Tibial nerve (tissue), 4 donors: ENCODE results near the gene SIGLEC9. TPM values are rescaled to one million over a fixed set of nuclear protein-coding genes. Genes with fewer than 3 reads are reported as not detected.

Experiments used
- DNase-seq, 2 donors: peaks; one replicate each; pipeline ENCODE4 v3.0.0-alpha.2; 2019; ENCODE audit warnings: low spot score in 2 of 2
- H3K27ac ChIP-seq, 4 donors: fragments of 200-600 bp; sonication (generic) in 3 of 4; one replicate each; pipeline ENCODE4 v1.5.1; 2017 to 2019; ENCODE audit warnings: mild to moderate bottlenecking in 1 of 4
- H3K27me3 ChIP-seq, 2 donors: fragments of 200-600 bp; sonication (generic) in 1 of 2; one replicate each; pipeline versions ENCODE4 v1.5.1 to v1.6.0; 2017 to 2019
- H3K36me3 ChIP-seq, 3 donors: fragments of 200-600 bp; sonication (generic); one replicate each; pipeline ENCODE4 v1.5.1; 2018 to 2019
- H3K4me1 ChIP-seq, 4 donors: fragments of 200-600 bp; sonication (generic) in 3 of 4; one replicate each; pipeline ENCODE4 v1.5.1; 2017 to 2019
- H3K4me3 ChIP-seq, 4 donors: fragments of 200-600 bp; sonication (generic) in 3 of 4; one replicate each; pipeline ENCODE4 v1.5.1; 2017 to 2019; ENCODE audit warnings: mild to moderate bottlenecking in 1 of 4, moderate library complexity in 1 of 4
- H3K9me3 ChIP-seq, 4 donors: fragments of 200-600 bp; sonication (generic) in 3 of 4; one replicate each; pipeline ENCODE4 v1.5.1; 2017 to 2019
- EP300 ChIP-seq, 2 donors: sonication (generic); formaldehyde crosslinking; IDR thresholded peaks; one replicate each; pipeline ENCODE4 v1.6.1; 2017; ENCODE audit warnings: antibody characterized with exemption in 2 of 2, mild to moderate bottlenecking in 1 of 2
- POLR2A ChIP-seq, 2 donors: fragments of 450-650 bp; IDR thresholded peaks; one replicate each; pipeline ENCODE4 v1.6.1; 2017; ENCODE audit warnings: antibody characterized with exemption in 2 of 2, mild to moderate bottlenecking in 2 of 2, moderate library complexity in 2 of 2
- WGBS, 2 donors: methylation state at CpG; one replicate each; pipeline ENCODE4 v1.1.5; 2018; 5-methylcytosine and 5-hydroxymethylcytosine counted together
- total RNA-seq, 4 donors: library from RNA; depleted of rRNA; stranded (reverse); fragments of >200 nt; gene quantifications; one replicate each; pipeline ENCODE4 v1.1.0, GENCODE V29; 2016
- TF ChIP-seq, protein P1 (sequence below), 5 experiments: fragments of 200-600 bp in 3 of 5; fragments of 450-650 bp in 2 of 5; sonication (generic) in 3 of 5; IDR thresholded peaks; one replicate each; pipeline ENCODE4 v1.5.1; 2016 to 2019; ENCODE audit warnings: antibody characterized with exemption in 5 of 5, mild to moderate bottlenecking in 3 of 5, moderate library complexity in 2 of 5

SIGLEC9 gene
- total RNA-seq, 4 donors from 2014 or later = 4.2 to 18.0 (median 5.0) TPM

DNA sequence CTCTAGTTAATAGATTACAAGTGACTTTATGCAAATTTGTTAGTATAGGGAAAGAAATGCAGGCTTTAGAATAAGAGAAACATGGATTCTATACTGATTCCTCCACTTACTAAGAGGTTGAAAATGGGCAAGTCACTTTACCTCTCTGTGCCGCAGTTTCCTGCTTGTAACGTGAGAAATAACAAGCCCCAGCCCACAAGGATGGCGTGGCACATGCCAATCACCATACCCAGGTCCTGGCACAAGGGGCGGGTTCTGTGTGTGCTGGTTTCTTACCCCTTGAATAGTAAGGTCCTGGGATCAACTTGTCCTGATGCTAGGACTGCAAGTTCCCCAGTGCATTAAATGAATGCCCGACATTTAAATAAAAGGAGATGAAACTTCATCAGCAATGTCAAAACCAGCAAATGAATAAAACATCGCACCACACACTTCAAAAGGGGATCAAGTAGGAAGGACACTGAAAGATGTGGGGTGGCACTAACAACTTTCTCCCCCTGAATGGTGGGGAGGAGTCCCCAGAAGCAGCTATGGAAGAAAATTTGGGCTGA, 7.9 kb upstream of the SIGLEC9 start:
- 74 to 82% methylated on average over 6 of the region's 6 CpGs for WGBS, 2 donors
- Histone ChIP-seq H3K4me1 (no peaks in the 10 kb centered on the region), H3K36me3 (no peaks in the 10 kb centered on the region), H3K27me3 (peaks cover 0 to 9% of the 10 kb centered on the region in 2 donors), H3K9me3 (no peaks in the 10 kb centered on the region), H3K4me3 (no peak overlapping the region), H3K27ac (no peak overlapping the region)
- TF ChIP-seq, protein P1, sequence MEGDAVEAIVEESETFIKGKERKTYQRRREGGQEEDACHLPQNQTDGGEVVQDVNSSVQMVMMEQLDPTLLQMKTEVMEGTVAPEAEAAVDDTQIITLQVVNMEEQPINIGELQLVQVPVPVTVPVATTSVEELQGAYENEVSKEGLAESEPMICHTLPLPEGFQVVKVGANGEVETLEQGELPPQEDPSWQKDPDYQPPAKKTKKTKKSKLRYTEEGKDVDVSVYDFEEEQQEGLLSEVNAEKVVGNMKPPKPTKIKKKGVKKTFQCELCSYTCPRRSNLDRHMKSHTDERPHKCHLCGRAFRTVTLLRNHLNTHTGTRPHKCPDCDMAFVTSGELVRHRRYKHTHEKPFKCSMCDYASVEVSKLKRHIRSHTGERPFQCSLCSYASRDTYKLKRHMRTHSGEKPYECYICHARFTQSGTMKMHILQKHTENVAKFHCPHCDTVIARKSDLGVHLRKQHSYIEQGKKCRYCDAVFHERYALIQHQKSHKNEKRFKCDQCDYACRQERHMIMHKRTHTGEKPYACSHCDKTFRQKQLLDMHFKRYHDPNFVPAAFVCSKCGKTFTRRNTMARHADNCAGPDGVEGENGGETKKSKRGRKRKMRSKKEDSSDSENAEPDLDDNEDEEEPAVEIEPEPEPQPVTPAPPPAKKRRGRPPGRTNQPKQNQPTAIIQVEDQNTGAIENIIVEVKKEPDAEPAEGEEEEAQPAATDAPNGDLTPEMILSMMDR (IDR thresholded peaks at IDR 0.05) = no peak
- TF ChIP-seq EP300 (IDR thresholded peaks at IDR 0.05) (no peak), POLR2A (IDR thresholded peaks at IDR 0.05) (no peak)
- DNase-seq = no peak

DNA sequence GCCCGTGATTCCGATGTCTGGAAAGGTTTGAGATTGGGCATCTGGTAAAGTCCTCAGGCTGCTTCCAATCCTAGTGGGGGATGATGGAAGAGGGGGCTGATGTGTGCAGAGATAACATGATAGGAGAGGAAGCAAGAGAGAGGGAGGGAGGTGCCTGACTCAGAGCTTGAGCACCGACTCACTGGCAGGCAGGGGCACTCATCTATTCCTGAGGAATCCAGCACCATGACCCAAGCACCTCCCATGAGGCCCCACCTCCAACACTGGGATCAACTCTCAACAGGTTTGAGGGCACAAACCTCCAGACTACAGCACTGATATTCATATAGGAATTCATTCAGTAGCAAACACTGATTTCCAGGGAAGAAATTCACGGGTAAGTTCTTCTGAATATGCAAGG, 5.6 kb upstream of the SIGLEC9 start:
- Histone ChIP-seq H3K4me1 (no peaks in the 10 kb centered on the region), H3K9me3 (no peaks in the 10 kb centered on the region), H3K27ac (no peak overlapping the region), H3K4me3 (no peak overlapping the region), H3K36me3 (no peaks in the 10 kb centered on the region), H3K27me3 (peaks cover 0 to 9% of the 10 kb centered on the region in 2 donors)
- WGBS, 2 donors = 48% methylated on average over 4 of the region's 4 CpGs
- TF ChIP-seq EP300 (IDR thresholded peaks at IDR 0.05) (no peak), POLR2A (IDR thresholded peaks at IDR 0.05) (no peak)
- TF ChIP-seq, protein P1 (IDR thresholded peaks at IDR 0.05) = no peak
- no peak for DNase-seq

DNA sequence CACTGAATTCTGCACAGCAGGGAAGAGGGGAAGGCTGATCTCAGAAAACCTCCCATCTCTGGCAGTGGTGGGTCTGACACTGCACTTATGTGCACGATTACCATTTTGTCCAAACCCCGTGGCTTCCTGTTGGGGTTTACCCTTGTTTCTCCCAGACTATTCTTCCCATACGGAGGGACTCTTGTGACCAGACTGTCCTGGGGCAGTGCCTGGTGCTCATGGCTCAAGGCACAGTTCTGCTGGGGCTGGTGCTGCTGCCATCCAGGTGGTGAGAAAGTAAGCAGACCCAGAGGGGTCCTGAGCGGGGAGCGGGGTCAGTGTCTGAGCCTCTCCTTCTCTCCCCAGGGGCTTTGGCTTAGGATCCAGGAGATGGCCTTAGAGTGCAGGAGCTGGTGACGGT, 5.1 kb upstream of the SIGLEC9 start:
- H3K4me1 ChIP-seq = no peaks in the 10 kb centered on the region

DNA sequence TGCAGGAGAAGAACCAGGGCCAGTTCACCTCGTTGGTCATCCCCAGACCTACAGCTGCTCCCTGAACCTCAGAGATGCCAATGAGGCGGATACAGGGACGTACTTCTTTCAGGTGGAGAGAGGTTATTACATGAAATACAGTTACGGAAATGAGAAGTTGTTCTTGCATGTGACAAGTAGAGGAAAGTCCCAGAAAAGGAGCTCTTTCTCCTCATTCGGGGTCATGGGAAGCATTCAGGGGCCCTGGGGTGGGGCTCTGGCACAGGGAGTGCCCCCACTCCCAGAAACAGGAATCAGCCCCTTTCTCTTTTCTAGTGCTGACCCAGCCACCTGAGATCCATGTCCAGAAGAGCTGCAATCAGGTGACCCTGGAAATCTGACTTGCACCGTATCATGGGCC, 4.5 kb upstream of the SIGLEC9 start:
- TF ChIP-seq, protein P1 (IDR thresholded peaks at IDR 0.05) = no peak
- TF ChIP-seq EP300 (IDR thresholded peaks at IDR 0.05) (no peak), POLR2A (IDR thresholded peaks at IDR 0.05) (no peak)
- Histone ChIP-seq H3K27ac (no peak overlapping the region), H3K9me3 (no peaks in the 10 kb centered on the region), H3K4me1 (no peaks in the 10 kb centered on the region), H3K27me3 (peaks cover 0 to 9% of the 10 kb centered on the region in 2 donors), H3K4me3 (no peak overlapping the region), H3K36me3 (no peaks in the 10 kb centered on the region)
- 80 to 87% methylated on average over 6 of the region's 6 CpGs for WGBS, 2 donors
- DNase-seq = no peak

More for the DNA sequence above, 5.1 kb upstream of the SIGLEC9 start:
- no peak for TF ChIP-seq POLR2A (IDR thresholded peaks at IDR 0.05)
- TF ChIP-seq, protein P1 (IDR thresholded peaks at IDR 0.05) = no peak
- no peak for TF ChIP-seq EP300 (IDR thresholded peaks at IDR 0.05)
- no peaks in the 10 kb centered on the region for H3K36me3 ChIP-seq
- no peaks in the 10 kb centered on the region for H3K9me3 ChIP-seq
- no peak overlapping the region for H3K27ac ChIP-seq
- 63 to 68% methylated on average over 6 of the region's 6 CpGs for WGBS, 2 donors
- H3K27me3 ChIP-seq = peaks cover 0 to 9% of the 10 kb centered on the region in 2 donors
- no peak for DNase-seq
- no peak overlapping the region for H3K4me3 ChIP-seq

DNA sequence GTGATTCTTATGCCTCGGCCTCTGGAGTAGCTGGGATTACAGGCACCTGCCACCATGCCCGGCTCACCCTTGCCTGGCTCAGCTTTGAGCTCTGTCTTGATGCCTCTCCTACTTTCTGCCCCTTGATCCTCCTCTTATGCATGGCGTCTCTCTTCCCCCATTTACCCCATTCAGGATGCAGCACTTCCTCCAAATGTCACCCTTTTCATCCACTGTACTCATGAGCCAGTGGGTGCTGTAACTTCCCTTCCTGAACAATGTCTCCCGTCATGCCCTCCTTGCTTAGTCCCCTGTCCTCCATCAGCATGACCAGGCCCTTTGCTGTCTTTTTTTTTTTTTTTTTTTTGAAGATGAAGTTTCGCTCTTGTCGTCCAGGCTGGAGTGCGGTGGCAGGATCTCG, 3.4 kb upstream of the SIGLEC9 start:
- H3K9me3 ChIP-seq = no peaks in the 10 kb centered on the region
- H3K36me3 ChIP-seq = no peaks in the 10 kb centered on the region
- H3K27me3 ChIP-seq = peaks cover 0 to 9% of the 10 kb centered on the region in 2 donors
- H3K4me3 ChIP-seq = no peak overlapping the region
- TF ChIP-seq POLR2A (IDR thresholded peaks at IDR 0.05) (no peak), EP300 (IDR thresholded peaks at IDR 0.05) (no peak)
- TF ChIP-seq, protein P1 (IDR thresholded peaks at IDR 0.05) = no peak
- 88 to 89% methylated on average over 8 of the region's 8 CpGs for WGBS, 2 donors
- no peaks in the 10 kb centered on the region for H3K4me1 ChIP-seq
- DNase-seq = no peak
- H3K27ac ChIP-seq = no peak overlapping the region
